Measurements from ENCODE around the gene CRK.

The CRK gene

DNA sequence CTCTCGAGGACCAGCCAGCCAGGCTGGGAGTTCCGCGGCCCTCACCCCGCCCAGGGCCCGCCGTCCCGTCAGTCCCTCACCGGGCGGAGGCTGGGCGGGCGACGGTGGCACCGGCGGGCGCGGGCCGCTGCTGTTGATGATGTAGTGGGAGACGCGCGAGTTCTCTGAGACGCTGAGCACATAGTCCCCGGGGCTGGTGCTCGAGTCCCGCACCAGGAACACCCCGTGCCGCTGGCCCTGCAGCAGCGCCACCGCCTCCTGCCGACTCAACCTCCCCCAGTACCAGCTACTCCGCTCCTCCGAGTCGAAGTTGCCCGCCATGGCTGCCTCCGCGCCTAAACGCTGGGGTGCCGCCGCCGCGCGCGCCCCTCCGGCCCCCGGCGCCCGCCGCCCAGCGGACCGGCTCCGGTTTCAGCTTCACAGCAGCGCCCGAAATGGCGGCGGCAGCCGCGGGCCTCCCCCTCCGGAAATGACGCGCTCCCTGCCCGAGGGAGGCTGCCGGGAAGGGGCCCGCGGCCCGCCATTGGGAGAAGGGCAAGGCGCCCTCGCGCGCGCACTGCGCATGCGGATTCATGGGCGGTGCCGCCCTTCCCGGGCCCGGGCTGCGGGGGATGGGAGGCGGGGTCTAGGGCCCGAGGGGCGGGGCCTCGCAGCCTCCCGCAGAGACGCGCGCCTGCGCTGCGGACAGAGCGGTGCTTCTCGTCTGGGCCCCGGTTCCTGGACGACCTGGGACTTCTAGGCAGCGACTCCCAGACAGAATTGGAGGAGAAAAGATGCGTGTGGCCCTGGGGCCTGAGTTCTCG, at the start of gene CRK:
CRK (minus strand) TSS at position 436 of the 803 bp plus-strand sequence; CDS start at position 321, 115 bp downstream.
- peak; percentile 97 to 98 for DNase-seq (ENCODE audit: low read depth in 2 of 2)

DNA sequence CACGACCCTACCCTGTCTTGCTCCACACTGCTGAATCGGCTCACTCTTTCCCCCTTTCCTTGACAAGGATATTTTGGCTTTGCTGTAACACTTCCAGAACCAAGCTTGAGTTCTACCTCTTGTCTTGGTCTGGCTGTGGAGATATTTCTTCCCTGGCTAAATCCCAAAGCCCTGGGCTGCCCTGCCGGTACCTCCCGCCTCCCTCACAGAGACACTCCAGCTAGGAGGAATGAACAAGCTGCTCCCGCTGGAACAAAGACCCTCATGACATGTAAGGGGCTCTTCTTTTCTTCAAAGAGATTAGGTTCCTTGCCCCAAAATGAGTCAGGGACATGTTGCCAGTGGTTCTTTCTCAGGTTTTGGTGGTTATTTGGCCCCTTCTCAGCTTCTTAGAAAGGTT, 49.6 kb upstream of the CRK start:
- DNase-seq (ENCODE audit: low read depth in 2 of 2), result no peak

DNA sequence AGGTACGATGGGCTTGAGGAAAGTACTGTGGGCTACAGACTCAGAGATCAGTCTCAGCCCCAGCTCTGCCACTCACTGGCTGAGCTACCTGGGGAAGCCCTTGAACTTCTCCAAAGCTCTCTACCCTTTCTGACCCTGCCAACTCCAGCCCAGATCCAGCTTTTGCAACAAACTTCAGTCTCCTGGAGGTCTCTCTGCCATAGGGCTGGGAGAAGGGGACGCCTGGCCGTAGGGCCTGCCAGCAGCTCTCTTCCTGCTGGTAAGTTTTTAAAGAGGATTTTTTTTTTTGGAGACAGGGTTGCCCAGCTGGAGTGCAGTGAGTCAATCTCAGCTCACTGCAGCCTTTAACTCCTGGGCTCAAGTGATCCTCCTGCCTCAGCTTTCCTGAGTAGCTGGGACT, 48.8 kb upstream of the CRK start:
- no peak for DNase-seq (ENCODE audit: low read depth in 2 of 2)

DNA sequence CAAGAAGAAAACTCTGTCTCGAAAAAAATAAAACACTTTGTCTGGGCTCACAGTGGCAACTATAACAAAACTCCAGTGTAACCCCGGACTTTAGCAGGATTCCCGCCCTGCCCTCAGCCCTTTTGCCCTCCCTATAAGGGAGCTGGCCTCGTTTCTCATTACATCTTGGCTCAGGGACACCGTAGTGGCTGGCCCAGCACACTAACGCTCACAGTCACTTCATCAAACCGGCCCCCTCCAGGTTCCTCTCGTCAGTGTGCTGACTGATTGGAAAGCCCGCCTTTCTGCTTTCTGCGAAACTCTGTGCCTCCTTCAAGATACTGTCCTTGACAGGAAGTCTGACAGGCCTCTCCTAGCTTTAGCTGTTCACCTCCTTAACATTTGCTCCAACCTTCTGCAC, 47.7 kb upstream of the CRK start:
- DNase-seq (ENCODE audit: low read depth in 2 of 2), result no peak

DNA sequence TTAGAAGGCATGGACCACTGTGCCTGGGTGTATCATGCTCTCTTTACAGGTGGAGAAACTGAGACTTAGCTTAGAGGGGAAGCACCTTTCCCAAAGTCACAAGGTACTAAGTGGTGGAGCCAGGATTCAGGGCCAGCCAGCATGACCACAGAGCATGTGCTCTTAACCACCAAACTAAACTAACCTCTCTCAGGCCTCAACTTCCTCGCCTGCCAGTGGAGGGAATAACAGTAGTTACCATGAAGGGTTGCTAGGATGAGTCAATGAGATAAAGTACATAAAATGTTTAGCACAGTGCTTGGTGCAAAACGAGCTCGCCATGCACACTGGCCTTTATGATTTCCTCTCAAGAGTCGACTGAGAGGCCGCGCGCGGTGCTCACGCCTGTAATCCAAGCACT, 42.8 kb upstream of the CRK start:
- DNase-seq (ENCODE audit: low read depth in 2 of 2), result no peak

DNA sequence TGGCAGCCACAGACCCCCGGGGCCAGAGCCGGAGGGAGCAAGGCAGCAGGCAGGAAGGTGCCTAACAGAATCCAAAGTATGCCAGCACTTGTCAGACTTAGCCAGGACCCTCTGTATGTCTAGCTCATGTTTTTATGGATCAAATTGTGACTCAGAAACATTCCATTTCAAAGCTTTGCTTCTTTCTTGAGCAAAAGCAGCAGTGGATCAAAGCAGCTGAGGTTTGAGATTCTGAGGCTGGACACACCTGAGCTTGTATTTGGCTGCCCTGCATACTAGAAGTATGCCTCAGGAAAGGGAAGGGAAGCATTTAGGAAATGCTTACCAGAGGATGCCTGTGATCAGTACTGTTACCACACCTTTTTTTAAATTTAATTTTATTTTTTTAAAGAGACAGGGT, 42.2 kb upstream of the CRK start:
- no peak for DNase-seq (ENCODE audit: low read depth in 2 of 2)

DNA sequence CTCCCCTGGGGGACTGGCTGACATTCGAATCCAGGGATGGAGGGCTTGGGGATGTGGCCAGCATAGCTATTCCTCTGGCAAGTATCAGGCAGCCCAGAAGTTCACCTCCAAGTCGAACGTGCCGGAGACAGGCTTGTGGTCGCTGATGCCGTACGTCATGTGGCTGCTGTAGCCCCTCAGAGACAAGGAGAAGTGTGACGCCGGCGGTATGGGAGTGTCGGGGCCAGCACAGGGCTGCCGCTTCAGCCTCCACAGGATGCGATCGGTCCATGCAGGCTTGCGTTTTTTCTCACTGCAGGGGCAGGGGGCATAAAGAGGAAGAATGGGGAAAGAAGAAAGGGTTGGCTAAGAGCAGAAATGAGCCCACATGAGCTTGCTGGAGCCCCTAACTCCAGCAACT, 41.8 kb upstream of the CRK start:
- DNase-seq (ENCODE audit: low read depth in 2 of 2), result no peak

DNA sequence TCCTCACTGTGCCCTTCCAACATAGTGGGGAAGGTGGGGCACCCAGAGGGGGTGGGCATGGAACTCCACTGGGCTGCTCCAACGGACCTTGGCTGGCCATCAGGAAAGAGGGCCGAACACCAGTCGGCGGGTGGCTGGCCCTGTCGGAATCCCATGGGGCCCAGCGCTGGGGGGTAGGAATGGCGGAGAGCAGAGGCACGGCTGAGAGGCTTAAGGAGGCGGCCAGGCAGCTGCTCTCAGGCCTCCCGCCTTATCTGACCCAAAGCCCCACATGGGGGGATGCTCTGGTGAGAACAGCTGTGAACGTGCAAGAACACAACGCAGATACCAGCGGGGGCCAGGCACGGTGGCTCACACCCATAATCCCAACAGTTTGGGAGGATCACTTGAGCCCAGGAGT, 40.8 kb upstream of the CRK start:
- DNase-seq (ENCODE audit: low read depth in 2 of 2), result no peak

DNA sequence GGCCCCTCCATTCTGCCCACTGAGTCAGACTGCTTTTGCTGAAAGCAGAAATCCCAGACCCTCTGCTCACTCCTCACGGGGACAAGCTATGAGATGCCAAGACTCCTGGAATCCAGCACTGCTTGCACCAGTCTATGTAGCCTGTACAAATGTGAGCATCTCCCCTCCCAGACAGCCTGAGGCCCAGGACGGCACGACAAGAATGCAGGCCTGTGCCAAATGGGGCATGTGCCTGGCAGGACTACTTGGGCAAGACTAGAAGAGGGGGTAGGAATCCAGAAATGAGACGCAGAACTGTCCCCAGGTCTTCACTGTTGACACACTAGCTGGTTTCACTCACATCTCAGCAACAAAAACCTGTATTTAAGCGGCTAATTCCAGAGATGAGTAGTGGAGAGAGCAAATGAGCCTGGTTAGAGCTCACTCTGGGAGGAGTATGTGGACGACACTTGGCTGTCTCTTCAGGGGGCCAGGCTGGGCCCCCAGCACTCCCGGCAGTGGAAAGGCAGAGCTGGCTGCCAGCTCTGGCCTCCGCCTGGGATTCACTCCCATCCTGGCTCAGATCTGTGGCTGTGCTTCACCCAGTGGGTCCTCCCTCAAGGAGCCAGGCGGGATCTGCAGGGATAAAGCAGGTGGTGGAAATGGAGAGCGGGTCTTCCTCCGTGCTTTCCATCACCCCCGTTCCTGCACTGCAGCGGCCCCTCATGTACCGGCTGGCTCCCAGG, 39.4 kb upstream of the CRK start:
- no peak for DNase-seq (ENCODE audit: low read depth in 2 of 2)

DNA sequence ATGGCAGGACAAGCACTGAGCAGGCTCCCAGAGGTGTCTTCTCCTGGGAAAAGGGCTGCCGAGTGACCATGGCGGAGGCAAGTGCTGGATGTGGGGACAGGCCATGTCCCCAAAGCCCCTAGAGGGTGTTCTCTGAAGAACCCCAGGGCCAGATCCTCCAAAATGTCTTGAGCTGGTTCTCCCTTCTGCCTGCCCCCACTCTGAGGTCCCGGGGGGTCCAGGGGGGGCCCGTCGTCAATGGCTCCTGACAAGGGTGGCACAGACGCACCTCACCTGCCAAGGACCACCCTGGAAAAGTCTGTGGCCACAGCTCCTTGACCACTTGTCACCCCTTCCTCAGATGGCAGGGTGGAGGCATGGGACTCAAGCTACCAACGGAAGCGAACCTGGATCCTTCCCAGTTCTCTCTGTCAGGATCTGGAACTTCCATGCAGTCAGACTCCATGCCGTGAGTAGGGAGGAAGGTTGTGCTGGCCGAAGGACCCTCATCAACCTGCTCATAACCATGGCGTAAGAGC, 38.8 kb upstream of the CRK start:
- no peak for DNase-seq (ENCODE audit: low read depth in 2 of 2)

DNA sequence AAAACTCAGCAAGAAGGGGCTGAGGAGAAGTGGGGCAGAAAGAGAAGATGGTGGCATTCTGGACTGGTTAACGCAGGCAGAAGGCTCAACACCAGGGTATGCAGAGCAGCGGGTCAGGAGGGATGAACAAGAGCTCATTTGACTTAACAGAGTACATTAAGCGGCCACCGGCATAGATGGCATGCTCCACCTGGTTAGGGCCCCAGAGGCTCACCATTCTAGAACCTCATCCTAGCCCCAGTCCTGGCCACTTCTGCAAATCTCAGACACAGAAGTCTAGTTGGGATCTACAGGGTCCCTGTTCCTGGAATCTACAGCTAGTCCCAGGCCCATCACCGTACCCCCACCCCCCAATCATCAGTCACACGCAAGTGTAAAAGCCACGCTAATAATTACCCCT, 38.2 kb upstream of the CRK start:
- no peak for DNase-seq (ENCODE audit: low read depth in 2 of 2)

DNA sequence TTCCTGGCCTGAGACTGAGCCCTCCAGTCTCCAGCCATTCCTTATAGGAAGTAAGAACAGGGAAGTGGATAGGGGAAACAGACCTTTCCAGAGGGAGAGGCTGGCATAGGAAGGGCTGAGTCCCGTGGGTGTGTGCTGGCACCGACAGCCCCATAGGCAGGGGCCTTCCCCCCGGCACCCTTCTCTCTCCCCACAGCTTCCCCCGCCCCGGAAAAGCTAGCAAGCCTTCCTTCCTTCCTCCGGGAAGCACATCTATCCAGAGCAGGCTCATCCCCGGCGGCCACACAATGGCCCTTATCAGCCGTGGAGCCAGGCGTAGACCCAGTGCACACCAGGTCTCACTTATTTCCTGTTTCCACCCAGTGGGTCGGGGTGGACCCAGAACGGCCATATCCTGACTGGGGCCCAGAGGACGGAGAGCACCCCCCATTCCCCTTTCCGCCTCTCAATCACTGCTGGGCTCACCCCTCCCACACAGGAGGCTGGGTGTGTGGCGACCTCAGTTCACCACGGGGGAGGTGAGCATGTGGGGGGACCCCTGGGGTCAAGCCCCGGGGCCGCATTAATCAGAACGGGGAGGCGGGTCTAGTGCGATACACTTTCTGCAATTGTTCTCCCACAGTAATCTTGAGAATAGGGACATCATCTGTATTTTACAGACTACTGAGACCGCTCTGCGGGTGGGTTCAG, 37.4 kb upstream of the CRK start:
- DNase-seq (ENCODE audit: low read depth in 2 of 2), result no peak

DNA sequence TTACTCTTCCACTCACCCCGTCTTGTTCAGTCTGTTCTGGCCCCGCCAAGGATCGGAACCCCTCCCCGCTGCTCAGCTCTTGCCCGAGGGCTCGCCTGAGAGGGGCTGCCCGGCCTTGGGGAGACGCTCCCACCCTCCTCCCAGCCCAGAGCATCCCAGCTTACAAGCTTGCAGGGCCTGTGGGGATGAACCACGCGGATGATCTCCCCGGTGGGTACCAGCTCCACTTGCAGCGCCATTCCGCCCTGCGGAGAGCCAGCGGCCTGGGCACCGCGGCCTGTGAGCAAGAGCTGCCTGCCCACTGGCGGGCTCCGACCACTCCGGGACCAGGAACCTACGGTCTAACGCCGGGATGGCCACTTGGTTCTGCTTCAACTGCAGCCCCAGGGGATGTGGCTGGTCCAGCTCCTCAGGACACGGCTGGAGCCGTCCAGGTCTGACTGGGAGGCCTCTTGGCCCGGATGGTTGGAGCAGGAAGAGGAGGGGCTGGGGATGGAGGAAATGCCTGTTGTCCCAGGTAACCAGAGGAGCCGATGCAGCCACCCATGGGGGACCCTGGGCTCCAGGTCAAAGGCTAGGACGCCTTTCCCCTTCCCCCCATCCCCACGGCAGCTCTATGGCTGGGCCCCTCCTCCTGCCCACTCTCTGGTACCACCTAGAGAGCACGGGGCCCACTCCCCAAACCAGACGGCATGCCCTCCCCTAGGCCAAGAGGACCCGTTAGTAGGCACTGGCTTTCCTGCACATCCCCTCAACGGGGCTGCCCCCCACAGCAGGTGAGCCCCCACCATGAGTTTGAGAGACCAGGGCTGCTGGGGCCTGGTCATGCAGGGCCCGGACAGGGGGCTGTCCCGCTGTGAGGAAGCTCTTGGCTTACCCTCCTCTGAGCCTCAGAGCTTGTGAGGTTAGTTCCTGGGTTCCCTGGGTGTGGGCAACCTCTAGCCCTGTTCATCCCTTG, 36.5 kb upstream of the CRK start, which contains the start of gene MYO1C:
MYO1C (minus strand) TSS at position 438 of the 958 bp plus-strand sequence; CDS start at position 239, 199 bp downstream.
- DNase-seq (ENCODE audit: low read depth in 2 of 2), result no peak

DNA sequence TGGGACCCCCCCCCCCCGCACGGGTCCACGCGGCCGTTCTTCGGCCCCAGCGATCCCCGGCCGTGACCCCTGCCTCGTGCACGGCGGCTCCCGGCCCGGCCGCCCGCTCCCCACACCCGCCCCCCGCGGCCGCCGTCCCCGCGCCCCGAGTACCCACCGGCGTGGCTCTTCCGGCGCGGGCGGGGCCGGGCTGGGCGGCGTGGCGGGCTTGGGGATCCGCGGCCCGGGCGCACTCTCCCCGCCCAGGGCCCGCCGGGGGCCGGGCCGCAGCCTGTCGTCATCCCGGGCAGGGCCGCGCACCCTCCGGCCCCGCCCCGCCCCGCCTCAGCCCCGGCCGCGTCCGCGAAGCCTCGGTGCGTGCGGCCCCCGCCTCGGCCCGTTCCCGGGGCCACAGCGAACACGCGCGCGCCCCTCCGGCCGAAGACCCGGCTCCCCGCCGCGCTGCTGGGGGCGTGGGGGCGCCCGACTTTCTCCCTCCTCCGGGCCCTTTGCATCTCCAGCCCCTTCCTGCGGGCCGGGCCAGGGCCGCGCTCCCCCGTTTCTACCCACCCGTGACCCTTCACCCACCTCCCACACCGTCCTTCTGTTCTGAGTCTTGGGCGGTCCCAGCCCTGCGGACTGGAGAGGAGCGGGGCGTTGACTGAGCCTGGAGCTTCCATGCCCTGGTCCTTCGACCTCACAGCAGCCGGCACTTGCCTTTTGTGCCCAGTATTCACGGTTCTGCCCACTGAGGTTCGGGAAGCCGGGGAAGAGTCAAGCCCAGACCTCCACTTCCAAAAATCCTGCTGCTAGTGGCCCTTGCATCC, 35.6 kb upstream of the CRK start:
- no peak for DNase-seq (ENCODE audit: low read depth in 2 of 2)

DNA sequence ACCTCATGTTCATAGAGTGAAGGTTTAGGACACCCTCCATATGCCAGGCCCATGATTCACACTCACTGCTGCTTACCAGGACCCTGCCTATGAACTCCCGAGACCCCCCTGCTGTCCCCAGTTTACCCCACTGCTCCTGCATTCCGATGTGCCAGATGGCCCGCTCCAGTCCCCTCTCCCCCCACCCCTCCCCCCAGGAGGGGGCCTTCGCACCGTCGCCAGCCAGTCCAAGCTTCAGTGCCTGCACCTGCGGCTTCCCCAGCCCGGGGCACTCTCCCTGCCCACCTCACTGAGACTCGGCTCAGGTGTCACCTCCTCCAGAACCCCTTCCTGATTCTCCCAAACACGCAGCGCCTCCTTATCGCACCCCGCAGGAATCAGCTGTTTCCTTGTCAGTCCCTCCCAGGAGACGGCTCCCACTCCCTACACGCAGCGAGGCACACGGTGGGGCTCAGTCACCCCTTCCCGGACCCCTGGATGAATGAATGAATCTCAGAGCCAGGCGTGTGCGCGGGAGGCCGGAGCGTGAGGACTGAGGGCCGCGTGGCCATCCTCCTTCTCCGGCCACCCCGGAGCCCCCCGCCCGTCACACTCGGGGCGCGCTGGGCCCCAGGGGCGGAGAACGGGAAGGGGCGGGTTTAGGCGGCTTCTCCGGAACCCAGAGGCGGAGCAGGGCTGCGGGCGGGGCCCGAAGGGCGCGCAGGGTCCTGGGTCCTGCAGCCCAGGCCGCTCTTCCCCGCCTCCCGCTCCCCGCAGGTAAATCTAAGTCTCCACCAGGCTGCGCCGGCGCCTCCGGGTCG, 34.8 kb upstream of the CRK start:
- DNase-seq (ENCODE audit: low read depth in 2 of 2), result no peak

DNA sequence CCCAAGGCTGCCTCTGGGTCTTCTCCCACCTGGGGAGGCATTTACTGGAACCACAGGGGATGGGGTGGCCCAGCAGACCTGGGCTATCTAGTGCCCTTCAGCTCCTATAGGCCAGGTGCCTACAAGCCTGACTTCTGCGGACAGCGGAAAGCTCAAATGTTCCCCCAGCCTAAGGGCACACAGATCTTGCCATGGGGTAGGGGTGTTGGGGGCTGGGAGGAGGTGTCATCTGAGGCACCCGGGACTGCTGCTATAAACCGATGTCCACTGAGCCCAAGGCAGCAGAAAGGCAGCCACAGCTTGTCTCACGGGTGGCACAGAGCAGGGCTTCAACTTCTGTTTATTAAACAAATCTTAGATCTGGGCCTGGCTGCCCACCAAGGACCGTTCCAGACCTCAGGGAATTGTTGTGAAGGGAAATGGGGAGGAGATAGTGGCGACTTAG, 32.8 kb upstream of the CRK start:
- DNase-seq (ENCODE audit: low read depth in 2 of 2), result no peak

DNA sequence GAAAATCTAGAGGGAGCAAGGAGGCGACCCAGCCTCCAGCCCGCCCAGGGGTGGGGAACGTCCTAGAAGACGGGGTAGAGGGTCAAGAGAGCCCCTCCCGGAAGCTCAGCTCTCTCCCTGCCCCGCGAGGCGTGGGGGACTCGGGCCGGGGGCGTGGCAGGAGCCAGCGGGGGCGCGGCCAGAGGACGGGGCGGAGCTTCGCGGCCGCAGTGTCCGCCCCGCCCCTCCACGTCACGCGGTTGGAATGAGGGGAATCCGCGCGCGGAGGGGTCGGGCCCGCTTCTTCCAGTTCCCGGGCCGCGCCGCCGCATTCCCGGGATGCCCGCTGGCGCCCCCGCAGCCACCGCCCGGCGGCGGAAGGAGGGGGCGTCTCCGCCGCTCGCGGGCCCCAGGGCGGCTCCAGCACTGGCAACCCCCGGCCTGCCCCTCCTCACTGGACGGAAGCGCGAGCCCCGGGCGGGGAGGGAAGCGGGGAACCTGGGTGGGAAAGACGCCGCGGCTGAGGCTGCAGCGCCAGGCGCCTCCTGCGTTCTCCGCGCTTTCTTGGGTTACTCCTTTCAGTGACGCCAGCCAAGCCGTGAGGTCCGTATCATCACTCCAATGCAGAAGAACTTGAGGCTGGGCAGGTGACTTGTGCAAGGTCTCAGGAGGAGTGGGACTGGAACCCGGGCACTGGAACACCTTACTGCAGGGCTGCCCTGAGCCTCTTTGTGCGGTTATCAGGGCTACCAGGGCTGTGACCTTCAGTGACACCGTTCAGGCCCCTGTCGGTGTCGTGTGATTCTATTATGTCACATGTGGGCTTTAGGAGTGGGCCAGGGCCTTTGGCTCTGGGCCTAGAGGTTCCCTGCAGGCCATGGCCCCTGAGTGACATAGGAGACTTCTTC, 32.1 kb upstream of the CRK start:
- DNase-seq (ENCODE audit: low read depth in 2 of 2), result peak; percentile 37 to 51

All from stimulated activated CD4-positive, alpha-beta T cell treated with anti-CD3 and anti-CD28 coated beads, Interleukin-1b, Interleukin-23, amount 100 ng/mL, for 1 hour (primary cell).